ENCODE data around the gene CNKSR1.

The CNKSR1 gene

DNA sequence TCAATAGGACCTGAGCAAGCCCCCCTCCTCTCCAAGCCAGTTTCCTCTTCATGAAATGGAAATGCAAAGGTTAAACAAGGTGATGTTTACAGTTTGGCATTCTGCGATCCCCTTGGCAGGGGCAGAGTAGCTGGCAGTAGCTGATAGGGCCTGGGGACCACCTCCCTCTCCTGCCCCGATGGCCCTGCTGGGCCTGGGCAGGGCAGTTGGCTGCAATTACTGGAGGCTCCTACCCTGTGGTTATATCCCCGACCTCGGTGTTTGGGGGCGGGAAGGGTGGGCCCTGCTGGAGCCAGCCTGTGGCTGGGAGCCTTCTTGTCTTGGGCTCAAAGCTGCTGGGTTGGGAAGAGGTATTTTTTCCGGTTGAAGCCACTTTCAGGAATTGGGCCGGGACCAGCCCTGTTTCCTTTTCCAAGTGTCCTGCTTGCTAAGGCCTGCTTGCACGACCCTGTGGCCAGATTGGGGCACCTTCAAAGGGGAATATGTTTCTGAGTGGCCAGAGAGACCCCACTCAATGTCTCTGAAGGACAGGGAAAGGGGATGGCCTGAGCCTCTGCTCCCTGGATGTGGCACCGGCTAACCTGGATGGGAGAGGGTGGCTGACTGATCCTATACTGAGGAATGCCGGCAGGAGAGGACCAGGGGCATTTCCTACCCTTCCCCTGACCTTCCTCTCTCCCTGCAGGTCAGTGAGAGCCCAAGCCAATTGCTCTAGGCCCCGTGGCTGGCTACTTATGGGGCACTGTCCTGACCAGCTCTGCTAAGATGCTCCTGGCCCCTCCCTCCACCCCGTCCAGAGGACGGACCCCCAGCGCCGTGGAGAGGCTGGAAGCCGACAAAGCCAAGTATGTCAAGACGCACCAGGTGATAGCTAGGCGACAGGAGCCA is 16.5 kb upstream of the CNKSR1 start:
- DNase-seq (ENCODE audit: low read depth): no peak

DNA sequence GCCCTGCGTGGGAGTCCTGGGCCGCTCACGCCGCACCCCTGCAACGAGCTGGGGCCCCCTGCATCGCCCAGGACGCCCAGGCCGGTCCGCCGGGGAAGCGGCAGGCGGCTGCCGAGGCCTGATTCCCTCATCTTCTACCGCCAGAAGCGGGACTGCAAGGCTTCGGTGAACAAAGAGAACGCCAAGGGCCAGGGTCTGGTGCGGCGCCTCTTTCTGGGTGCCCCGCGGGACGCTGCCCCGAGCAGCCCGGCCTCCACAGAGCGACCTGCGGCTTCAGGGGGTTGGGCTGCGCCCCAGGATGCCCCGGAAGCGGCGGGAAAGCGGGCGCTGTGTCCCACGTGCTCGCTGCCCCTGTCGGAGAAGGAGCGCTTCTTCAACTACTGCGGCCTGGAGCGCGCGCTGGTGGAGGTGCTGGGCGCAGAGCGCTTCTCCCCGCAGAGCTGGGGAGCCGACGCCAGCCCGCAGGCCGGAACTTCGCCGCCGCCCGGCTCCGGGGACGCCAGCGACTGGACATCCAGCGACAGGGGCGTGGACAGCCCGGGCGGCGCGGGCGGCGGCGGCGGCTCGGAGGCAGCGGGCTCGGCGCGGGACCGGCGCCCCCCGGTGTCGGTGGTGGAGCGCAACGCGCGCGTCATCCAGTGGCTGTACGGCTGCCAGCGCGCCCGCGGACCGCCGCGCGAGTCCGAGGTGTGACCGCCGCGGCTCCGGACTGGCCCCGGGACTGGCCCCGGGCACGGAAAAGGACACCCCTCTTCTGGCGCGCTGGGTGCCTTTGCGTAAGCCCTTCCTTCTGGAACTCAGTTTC is 15.7 kb upstream of the CNKSR1 start:
- no peak for DNase-seq (ENCODE audit: low read depth)

DNA sequence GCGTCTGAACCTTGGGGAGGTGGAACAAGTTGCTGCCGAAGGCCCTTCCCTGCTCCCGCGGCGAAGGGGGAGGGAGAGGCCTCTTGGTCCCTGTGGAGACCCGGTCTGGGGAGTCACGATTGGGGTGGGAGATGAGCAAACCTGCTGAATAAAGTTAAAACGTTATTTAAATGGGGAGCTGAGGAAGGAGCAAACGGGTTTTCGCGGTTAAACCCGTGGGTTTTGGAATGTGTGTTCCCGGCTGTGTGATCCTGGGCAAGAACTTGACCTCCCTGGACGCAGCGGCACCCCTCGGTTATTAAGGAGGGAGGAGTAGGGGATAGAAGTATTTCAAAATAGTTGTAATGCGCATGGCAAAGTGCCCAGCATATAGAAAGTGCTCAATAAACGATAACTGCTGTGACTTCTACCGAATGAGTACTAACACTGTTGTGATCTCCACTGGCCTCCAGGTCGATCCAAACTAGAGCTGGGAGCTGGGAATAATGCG is 15.0 kb upstream of the CNKSR1 start:
- DNase-seq (ENCODE audit: low read depth): no peak

DNA sequence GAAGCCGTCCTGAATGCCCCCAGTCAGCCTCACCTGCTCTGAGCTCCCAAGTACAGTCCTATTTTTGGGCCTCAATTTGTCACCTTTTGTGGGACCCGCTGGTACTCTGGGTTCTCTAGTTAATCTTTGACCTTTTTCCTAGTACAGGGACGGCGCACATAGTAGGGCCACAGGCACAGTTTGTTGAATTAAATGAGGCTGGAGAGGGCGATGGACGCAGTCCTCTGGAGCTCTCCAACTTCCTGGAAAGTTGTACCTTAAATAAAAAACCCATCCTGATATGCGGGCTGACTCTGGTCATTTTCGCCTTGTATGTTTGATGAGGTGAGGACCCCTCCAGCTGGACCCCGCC is 13.6 kb upstream of the CNKSR1 start:
- DNase-seq (ENCODE audit: low read depth): no peak

DNA sequence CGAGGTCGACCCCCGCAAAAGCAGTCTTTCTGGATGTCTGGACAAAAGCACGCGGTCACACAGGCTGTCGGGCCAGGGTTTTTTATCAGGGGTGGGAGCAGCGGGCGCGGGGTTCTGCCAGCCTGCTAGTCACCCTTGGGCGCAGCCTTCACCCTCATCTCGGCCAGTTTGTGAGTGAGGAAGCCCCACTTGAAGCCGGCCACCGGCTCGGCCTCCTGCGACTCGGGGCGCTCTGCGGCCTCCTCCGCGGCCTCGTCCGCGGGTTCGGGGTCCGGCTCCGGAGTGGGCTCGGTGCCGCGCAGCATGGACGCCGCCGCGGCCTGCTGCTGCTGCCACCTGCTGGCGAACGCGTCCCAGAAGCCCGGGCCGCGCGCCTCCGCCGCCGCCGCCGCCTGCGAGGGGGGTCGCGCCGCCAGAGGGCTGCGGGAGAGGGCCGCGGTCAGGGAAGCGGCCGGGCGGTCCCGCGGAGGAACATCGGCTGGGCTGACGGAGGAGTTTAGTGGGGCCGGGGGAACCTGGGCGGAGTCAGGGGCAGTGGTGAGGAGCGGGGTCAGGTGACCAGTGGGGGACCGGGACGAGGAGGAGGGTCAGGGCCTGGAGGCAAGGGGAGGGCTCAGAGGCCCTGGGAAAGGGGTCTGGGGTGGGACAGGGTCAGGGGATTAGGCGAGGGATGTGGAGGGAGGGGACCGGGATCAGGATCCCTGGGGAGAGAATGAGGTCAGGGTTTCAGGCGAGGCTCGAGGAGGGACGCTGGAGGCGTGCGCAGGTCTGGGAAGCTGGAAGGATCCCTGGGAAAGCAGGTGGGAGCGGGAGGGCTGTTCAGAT is 13.0 kb upstream of the CNKSR1 start:
- no peak for DNase-seq (ENCODE audit: low read depth)

DNA sequence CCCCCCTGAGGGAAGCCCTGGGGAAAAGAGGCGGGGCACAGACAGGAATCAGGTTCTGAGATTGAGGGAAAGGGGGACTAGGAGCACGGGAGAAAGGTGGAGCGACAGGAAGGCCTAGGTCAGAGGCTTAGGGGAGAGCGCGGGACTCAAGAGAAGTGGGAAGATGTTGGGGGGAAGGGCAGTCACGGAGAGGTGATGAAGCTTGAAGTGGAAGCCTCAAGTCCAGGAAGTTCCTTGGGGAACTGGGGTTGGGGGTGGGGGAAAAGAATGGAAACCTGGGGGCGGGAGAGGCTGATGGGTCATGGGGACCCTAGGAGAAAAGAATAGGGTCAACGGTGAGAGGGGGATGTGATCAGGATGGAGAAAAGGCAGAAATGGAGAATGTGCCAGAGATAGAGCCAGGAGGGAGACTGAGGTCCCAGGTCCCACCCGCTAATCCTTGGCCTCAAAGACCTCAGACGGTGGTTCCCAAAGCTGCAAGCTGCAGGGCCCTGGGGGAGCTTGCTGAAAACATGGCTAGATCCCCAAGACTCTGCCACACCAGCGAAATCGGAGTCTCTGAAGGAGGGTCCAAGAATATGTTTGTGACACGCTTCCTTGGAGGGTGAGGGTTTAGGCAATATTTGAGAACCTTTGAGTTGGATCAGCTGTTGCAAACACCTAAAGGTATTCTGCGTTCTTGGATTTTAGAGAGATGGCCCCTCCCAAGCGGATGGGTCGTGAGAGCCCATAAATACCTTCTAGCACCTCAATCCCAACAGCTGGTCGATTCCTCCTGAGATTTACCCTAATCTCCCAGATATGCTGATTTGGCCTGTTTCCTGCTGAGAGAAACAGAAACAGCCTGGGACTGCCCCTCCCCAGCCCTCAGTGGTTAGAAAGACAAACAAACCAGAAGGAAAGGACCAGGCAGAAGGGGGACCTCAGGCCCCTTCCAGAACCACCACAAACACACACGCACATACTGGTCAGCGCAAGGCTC is 12.1 kb upstream of the CNKSR1 start:
- no peak for DNase-seq (ENCODE audit: low read depth)

DNA sequence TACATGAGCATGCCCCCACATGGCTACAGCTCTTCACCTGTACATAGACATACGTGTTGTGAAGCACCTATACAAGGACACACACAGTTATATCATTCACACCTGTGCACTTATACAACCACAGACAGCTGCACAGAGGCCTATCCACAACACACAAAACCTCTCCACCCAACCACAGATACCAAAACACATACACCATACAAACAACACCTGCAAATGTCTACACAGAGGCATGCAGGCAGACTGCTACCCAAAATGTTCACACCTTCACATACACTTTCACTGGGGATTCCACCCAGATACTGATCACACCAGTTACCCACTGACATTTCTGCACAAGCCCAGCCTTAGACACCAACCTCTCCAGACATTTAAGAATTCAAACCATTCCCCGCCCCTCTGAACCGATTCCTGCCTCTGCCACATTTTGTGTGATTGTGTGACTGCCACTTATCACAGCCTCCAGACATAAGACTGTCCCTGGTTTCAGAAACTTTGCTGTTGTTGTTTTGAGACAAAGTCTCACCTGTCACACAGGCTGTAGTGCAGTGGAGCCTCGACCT is 10.5 kb upstream of the CNKSR1 start:
- no peak for DNase-seq (ENCODE audit: low read depth)

DNA sequence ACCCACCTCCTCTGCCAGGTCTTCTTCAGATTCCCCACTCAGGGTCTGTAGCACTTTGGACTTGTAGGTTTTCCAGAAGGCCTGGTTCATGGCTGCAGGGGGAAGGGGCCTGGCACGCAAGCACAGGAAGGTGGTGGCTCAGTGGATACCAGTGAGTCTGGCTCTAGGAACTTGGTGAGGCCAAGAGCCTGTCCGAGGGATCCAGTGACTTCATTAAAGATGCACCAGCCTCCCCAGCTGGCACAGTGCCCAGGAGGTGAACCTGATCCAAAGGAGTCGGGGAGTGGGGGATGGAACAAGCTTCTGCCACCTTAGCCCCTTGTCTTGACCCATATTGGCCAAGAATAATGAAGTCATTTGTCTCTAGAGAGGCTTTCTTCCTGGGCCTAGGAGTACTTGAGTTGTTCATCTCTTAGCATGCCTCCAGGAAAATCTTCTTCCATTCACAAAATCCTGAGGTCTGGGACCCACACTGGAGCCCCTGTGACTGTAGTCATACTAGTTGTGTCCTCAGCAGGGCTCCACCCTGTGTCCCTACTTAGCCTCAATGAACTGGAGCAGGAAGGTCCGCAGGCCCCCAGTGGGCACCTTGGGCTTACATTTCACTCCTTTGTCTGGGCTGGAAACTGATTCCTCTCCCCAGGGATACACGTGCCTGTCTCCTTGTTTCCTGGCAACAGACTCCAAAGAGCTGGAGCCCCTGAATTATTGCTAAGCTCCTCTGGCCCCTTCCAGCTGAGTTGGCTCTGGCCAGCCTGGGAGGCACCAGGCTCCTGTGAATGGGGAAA is 8.7 kb upstream of the CNKSR1 start, which contains the start of gene C1orf232:
Gene C1orf232, minus strand, starts transcription at position 554 of the 788 bp plus-strand sequence. Its CDS starts 464 bp downstream, at position 90.
- DNase-seq (ENCODE audit: low read depth): no peak

DNA sequence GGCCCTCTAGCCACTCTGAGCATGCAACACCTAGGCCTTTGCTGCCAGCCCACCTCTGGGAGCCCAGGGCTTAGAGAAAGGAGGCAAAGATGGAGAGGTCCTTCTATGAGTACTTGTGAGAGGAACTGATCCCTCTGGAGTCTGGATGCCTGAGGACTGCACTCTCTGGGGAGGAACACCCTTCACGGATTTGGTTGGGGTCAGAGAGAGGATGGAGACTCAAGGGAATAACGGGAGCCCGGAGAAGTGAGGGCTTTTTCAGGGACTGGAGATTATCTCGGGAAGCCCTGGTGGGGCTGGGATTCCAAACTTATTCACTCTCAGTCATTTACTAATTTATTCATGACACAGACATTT is 8.1 kb upstream of the CNKSR1 start:
- no peak for DNase-seq (ENCODE audit: low read depth)

DNA sequence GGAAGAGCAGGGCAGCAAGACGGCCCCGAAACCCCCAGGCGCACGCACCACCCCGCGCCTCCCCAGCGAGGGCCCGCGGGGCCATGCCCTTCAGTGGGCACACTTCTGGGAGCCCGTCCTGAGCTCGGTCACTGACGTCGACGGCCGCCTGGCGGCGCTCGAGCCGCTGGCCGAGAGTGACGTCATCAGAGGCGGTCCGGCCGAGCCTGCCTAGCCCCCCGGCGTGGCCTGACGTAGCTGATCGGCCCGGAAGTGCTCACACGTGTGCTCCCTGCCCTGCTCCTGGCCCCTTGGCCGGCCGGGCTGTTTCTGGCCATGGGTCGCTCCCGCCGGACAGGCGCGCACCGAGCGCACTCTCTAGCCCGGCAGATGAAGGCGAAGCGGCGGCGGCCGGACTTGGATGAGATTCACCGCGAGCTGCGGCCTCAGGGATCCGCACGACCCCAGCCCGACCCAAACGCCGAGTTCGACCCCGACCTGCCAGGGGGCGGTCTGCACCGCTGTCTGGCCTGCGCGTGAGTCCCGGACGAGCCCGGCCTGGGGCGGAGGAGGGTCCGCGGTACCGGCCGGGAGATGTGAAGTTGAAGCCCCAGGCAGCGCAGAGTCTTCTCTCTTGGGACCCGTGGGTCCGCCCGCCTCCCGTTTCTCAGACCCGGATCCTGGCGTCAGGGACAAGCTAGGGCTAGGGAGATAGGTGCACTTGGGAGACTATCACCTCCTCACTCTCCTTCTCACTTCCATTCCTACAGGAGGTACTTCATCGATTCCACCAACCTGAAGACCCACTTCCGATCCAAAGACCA is 7.4 kb upstream of the CNKSR1 start, which contains the start of gene ZNF593:
Gene ZNF593, plus strand, starts transcription at position 240 of the 803 bp plus-strand sequence. Its CDS starts 76 bp downstream, at position 316.
- DNase-seq (ENCODE audit: low read depth): peak; percentile 64

DNA sequence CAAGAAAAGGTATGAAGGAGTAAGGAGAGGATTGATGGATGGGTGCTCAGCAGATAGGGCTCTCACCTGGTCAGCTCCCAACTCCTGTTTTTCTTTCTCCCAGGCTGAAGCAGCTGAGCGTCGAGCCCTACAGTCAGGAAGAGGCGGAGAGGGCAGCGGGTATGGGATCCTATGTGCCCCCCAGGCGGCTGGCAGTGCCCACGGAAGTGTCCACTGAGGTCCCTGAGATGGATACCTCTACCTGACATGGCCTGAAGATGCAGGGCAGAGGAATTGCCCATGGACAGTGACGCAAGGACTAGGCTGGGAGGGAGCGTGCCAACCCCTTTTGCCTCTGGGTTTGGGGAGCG is 6.8 kb upstream of the CNKSR1 start:
- no peak for DNase-seq (ENCODE audit: low read depth)

DNA sequence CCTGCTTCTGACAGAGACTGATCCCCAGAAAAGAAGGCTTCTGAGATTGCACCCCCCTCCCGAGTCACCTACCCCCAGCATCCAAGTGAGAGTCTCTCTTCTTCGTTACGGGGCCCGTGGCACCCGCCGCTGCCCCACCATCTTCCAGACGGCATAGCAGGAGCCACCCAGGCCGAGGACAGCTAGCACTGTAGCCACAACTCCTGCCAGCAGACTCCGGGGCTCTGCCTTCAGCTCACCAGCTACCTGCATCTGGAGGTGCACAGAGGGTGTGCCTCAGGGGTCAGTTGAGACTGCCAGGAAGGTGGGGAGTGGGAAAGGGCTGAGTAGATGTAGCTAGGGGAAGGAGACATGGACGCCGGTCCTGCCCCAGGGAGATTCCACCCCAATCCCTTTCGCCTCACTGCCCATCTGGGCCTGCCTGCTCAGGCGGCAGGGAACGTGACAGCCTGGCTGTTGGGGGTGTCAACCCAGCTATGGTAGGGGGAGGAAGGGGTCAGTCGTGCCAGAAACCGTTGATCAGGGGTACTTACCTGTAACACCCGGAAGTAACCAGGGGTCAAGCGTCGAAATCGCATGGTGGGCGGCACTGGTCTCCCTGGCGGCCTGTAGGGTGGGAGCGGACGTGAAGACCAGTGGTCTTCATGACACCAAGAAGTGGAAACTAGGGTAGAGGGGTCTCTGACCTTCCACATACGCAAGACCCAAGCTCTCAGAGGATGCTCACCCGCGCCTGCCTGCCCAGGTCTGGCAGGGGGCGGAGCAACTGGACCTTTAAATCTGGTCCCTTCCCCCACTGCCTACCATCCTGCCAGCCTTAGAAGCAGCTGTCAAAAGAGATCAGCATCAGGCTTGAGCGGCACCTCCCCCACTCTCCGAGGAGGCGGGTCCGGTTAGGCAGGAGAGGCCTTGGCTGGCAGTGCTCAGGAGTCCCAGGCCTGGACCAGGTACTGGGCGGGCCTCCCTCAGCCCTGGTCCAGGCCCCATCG is 5.9 kb upstream of the CNKSR1 start, which contains the start of gene ZNF593OS:
Gene ZNF593OS, minus strand, starts transcription at position 749 of the 989 bp plus-strand sequence. Its CDS starts 171 bp downstream, at position 578.
- DNase-seq (ENCODE audit: low read depth): no peak

DNA sequence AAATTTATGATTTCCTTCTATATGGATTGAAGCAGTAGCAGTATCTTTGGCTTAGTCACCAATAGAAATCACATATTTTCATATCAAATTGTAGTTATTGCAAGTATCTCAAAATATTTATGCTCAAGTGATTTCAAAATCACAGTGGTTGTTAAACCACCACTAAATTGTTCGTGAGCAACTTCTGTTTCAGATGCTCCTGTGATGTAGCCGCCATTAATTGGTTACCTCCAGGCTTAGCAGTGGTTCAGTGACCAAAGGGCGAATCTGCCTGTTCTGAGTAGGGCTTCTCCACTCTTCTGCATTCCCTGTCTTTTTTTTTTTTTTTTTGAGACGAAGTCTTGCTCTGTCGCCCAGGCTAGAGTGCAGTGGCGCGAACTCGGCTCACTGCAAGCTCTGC is 1.9 kb upstream of the CNKSR1 start:
- no peak for DNase-seq (ENCODE audit: low read depth)

DNA sequence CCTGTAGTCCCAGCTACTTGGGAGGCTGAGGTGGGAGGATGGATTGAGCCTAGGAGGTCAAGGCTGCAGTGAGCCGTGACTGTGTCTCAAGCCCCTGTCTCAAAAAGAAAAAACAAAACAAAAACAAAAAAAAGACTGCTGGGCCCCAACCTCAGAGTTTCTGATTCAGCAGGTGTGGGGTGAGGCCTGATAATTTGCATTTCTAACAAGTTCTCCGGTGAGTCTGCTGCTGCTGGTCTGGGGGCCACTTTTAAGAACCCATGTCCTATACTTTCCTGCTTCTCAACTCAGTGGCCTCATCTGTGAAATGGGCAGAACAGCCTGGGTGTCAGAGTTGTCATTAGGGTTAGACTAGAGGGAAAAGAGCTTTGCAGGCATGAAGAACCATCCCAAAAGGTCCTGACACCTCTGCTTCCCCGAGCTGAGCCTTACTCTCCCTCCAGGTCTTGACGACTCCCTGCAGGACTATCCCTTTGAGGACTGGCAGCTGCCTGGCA is 2.8 kb downstream of the CNKSR1 start:
- DNase-seq (ENCODE audit: low read depth): no peak

DNA sequence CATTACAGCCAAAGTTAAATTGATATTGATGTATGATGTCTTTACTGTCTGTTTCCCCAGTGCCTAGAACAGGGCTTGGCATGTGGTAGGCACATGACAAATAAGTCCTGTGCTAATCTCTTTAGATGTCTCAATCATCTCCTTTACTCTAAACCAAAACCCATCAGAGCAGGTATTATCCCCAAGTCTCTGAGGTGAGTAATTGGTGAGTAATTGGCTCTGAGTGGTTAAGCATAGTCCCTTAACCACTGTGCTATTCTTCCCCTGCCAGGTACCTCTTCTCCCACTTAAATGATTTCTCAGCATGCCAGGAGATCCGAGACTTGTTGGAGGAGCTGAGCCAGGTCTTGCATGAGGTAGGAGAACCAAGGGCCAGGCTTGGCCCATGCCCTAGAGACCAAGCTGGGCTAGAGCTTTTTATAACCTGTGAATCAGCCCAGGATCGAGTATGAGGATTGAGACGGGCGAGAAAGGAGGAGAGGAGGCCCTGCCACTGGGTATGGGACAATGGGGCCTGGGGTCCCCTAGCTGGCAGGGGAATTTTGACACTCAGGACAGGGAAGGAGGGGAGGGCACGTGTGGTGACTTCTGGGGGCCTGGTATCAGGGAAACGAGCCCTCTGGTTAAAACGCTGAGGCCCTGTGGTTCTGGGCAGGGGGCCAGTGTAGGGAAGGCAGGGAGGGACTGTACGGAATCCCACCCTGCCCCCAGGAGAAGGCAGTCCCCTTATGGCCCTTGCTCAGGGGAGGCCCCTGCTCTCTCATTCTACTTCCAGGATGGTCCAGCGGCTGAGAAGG is 4.5 kb downstream of the CNKSR1 start:
- DNase-seq (ENCODE audit: low read depth): no peak

DNA sequence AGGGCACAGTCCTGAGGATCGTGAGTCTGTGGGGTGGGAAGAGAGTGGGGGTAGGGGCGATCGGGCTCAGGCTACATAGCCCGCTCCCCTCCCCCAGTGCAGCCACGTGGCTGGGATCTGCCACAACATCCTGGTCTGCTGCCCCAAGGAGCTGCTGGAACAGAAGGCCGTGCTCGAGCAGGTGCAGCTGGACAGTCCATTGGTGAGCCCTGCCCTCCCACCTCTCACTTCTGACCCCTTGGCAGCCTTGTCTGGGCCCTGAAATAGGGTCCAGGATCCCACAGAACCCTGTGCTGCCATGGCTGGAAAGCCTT is 5.0 kb downstream of the CNKSR1 start:
- no peak for DNase-seq (ENCODE audit: low read depth)

DNA sequence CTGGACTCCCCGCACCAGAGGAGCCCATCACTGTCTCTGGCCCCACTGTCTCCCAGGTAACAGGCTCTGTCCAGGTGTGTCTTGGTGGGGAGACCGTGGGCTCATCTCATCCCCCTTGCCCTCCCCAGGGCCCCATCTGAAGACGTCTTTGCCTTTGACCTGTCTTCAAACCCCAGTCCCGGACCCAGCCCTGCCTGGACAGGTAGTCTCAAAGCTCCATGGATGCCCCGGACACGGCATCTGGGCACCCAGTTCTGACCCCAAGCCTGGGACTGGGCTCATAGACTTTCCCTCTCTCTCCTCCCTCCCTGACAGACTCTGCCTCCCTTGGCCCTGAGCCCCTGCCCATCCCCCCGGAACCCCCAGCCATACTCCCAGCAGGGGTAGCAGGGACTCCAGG is 6.8 kb downstream of the CNKSR1 start:
- no peak for DNase-seq (ENCODE audit: low read depth)
